HepG2 (cell line): ENCODE measurements around the gene TBC1D22A.

ENCODE experiments used
- HNF4G ChIP-seq, 2 experiments: sonication (generic) in 1 of 2; formaldehyde crosslinking in 1 of 2; IDR thresholded peaks; 2 replicates each; pipeline versions ENCODE4 v1.4.0 to v1.6.1; 2011 to 2020; ENCODE audit warnings: borderline replicate concordance in 2 of 2, low read depth in 2 of 2, mild to moderate bottlenecking in 2 of 2, low read length in 1 of 2, missing genetic modification reagents in 1 of 2, moderate library complexity in 1 of 2
- POLR2AphosphoS5 ChIP-seq: IDR thresholded peaks from 2 replicates; pipeline ENCODE4 v1.6.1; 2012; ENCODE audit warnings: low read depth, low read length
- SALL2 ChIP-seq: sonication (generic); formaldehyde crosslinking; IDR thresholded peaks from 2 replicates; pipeline ENCODE4 v1.8.1; 2023; ENCODE audit warnings: mild to moderate bottlenecking, missing genetic modification reagents, inconsistent platforms
- ZKSCAN8 ChIP-seq: IDR thresholded peaks from 2 replicates; pipeline ENCODE4 v1.6.1; 2016; ENCODE audit warnings: borderline replicate concordance, missing genetic modification reagents, missing compliant biosample characterization
- ZNF431 ChIP-seq: sonication (generic); formaldehyde crosslinking; IDR thresholded peaks from 2 replicates; pipeline ENCODE4 v1.9.0; 2022; ENCODE audit warnings: missing genetic modification reagents, low read depth, mild to moderate bottlenecking, borderline replicate concordance
- ZNF572 ChIP-seq: sonication (generic); formaldehyde crosslinking; IDR thresholded peaks from 2 replicates; pipeline ENCODE4 v1.5.1; 2020; ENCODE audit warnings: mild to moderate bottlenecking, missing genetic modification reagents
- ZNF674 ChIP-seq: sonication (generic); formaldehyde crosslinking; IDR thresholded peaks from 2 replicates; pipeline ENCODE4 v1.5.0; 2020; ENCODE audit warnings: low read depth, mild to moderate bottlenecking, missing genetic modification reagents
- ZSCAN21 ChIP-seq: sonication (generic); formaldehyde crosslinking; IDR thresholded peaks from 2 replicates; pipeline ENCODE4 v1.8.0; 2022; ENCODE audit warnings: mild to moderate bottlenecking, missing genetic modification reagents, moderate library complexity, borderline replicate concordance
- TF ChIP-seq, protein P1 (sequence below): IDR thresholded peaks from 2 replicates; pipeline ENCODE4 v1.6.1; 2012; ENCODE audit warnings: inconsistent platforms

DNA sequence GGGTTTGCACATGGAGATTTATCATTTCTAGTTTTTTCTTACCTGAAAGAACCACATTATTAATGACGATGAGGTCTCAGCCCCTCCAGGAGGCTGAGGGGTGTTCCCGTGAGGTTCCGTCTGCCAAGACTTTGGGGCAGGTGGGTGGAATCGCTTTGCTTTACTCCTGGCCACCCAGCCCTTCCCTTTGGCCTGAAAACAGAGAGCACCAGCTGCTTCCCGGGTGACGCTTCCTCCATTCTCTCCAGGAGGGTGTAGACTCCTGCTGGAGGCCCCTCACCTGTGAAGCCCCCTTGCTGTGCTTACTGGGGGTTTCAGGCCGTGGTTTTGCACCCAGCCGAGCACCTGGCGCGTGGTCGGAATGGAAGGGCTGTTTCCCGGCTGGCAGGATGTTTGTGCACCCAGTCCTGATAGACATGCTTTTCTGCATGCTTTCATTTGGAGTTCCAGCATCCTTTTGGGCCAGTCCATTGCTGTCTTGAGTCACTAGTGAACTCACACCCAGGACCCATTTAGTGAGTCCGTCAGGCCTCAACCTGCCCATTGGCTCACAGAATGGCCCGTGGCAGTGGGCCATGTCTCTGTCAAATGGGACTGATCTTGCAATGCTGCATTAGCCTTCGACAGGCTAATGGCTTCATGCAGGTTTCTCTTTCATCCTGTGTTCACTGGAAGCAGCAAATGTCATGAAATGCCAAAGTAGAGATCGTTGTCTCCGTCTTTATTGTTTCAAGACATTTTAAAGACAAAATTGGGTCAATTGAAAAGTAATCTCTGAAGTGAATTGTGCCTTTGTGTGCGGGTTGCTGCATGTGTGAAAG lies 360.8 kb downstream of the TBC1D22A start:
- TF ChIP-seq, protein P1, sequence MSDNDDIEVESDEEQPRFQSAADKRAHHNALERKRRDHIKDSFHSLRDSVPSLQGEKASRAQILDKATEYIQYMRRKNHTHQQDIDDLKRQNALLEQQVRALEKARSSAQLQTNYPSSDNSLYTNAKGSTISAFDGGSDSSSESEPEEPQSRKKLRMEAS, result no peak
- no peak for TF ChIP-seq ZKSCAN8 (CRISPR knock-in tag)
- TF ChIP-seq ZNF572 (CRISPR knock-in tag), result no peak
- no peak for TF ChIP-seq HNF4G (IDR thresholded peaks at IDR 0.05; ENCODE audit: borderline replicate concordance, low read depth, low read length)
- TF ChIP-seq HNF4G (CRISPR knock-in tag; IDR thresholded peaks at IDR 0.05; ENCODE audit: borderline replicate concordance, low read depth), result no peak
- TF ChIP-seq ZNF674 (CRISPR knock-in tag), result no peak
- TF ChIP-seq ZNF431 (CRISPR knock-in tag), result no peak
- TF ChIP-seq POLR2AphosphoS5, result no peak
- TF ChIP-seq ZSCAN21, result no peak
- no peak for TF ChIP-seq SALL2 (CRISPR knock-in tag)
